AG04450 (cell line): ENCODE data around the gene TMEFF2. TPM values are rescaled to one million over a fixed set of nuclear protein-coding genes. Genes with fewer than 3 reads are reported as not detected.
A peak's percentile ranks its signal among the peaks of the same experiment; 100 is the strongest.

ENCODE experiments used
- CTCF ChIA-PET: fragments of 300-600, 350-600 bp; formaldehyde crosslinking; extraction: SDS; loops from one replicate; lab custom pipeline; 2022; ENCODE audit warnings: antibody characterized with exemption, inconsistent platforms; lab: Charles Lee
- POLR2A ChIA-PET: fragments of 350-600 bp; formaldehyde crosslinking; extraction: SDS; loops from one replicate; lab custom pipeline; 2021; ENCODE audit warnings: antibody characterized with exemption, inconsistent platforms; lab: Yijun Ruan, JAX
- DNase-seq: peaks from one replicate; pipeline ENCODE4 v3.0.0-alpha.2; 2011; ENCODE audit warnings: low read depth, low spot score
- H3K27ac ChIP-seq: one replicate; pipeline ENCODE4 v1.5.1; 2012; ENCODE audit warnings: low read depth, low read length, control low read depth
- H3K27me3 ChIP-seq: one replicate; pipeline ENCODE4 v1.6.0; 2012; ENCODE audit warnings: low read length; ENCODE audit not compliant: control insufficient read depth, insufficient read depth
- H3K4me3 ChIP-seq: 2 replicates; pipeline ENCODE4 v1.5.1; 2011; ENCODE audit warnings: mild to moderate bottlenecking, low read depth, low read length, control low read depth
- H3K9me3 ChIP-seq: 2 replicates; pipeline ENCODE4 v1.5.1; 2012; ENCODE audit warnings: low read length; ENCODE audit not compliant: control insufficient read depth, insufficient read depth
- CTCF ChIP-seq: IDR thresholded peaks from 2 replicates; pipeline ENCODE4 v1.5.1; 2011; ENCODE audit warnings: low read depth, low read length, control low read depth, inconsistent platforms
- polyA plus RNA-seq: library from polyadenylated mRNA; depleted of rRNA; stranded (reverse); fragments of >200 nt; gene quantifications from 2 replicates; pipeline ENCODE4 v1.2.3, GENCODE V29; 2011

TMEFF2 gene
- polyA plus RNA-seq, 1 experiment, result 4.1 TPM

- DNase-seq, result no peak
- no peaks in the 10 kb centered on the region for H3K9me3 ChIP-seq
- TF ChIP-seq CTCF, result peak; percentile 37
- H3K27ac ChIP-seq, result no peak overlapping the region
- ChIA-PET POLR2A (interaction anchor here (1.0 kb wide), 1 partner anchor 137 kb away, joined by 3 read pairs; no protein-coding TSS in a partner anchor), CTCF (interaction anchor here (0.5 to 4.1 kb wide), 5 partner anchors 14 to 609 kb away, joined by 3 to 39 read pairs (median 8); no protein-coding TSS in a partner anchor)
- H3K27me3 ChIP-seq, result no peaks in the 10 kb centered on the region
- no peak overlapping the region for H3K4me3 ChIP-seq
These were observed 46.0 kb downstream of the TMEFF2 start for GRCh38 chr2:192148620-192149321.

- Histone ChIP-seq H3K9me3 (no peaks in the 10 kb centered on the region), H3K4me3 (no peak overlapping the region), H3K27me3 (no peaks in the 10 kb centered on the region), H3K27ac (no peak overlapping the region)
- POLR2A ChIA-PET, result no interaction called here
- no peak for TF ChIP-seq CTCF
- no peak for DNase-seq
- CTCF ChIA-PET, result interaction anchor here (0.7 to 4.1 kb wide), 5 partner anchors 15 to 930 kb away, joined by 3 to 39 read pairs (median 5); no protein-coding TSS in a partner anchor
These were observed 46.5 kb downstream of the TMEFF2 start for GRCh38 chr2:192148241-192148619.

GRCh38 chr2:192146069-192147015, 48.4 kb downstream of the TMEFF2 start:
- Histone ChIP-seq H3K27ac (no peak overlapping the region), H3K9me3 (no peaks in the 10 kb centered on the region), H3K4me3 (no peak overlapping the region), H3K27me3 (no peaks in the 10 kb centered on the region)
- ChIA-PET CTCF (interaction anchor here (0.6 to 4.1 kb wide), 5 partner anchors 16 to 592 kb away, joined by 6 to 39 read pairs (median 9); no protein-coding TSS in a partner anchor), POLR2A (interaction anchor here (0.5 to 1.0 kb wide), 2 partner anchors 134 to 159 kb away, joined by 3 to 9 read pairs; no protein-coding TSS in a partner anchor)
- no peak for TF ChIP-seq CTCF
- no peak for DNase-seq

- H3K4me3 ChIP-seq, result no peak overlapping the region
- TF ChIP-seq CTCF, result no peak
- no peaks in the 10 kb centered on the region for H3K9me3 ChIP-seq
- no peaks in the 10 kb centered on the region for H3K27me3 ChIP-seq
- ChIA-PET CTCF (interaction anchor here (0.5 kb wide), 1 partner anchor 256 kb away, joined by 3 read pairs; no protein-coding TSS in a partner anchor), POLR2A (no interaction called here)
- DNase-seq, result no peak
- H3K27ac ChIP-seq, result no peak overlapping the region
These were observed 49.2 kb downstream of the TMEFF2 start for GRCh38 chr2:192145496-192145895.
